ENCODE results near the gene POU4F3. TPM values are rescaled to one million over a fixed set of nuclear protein-coding genes. Genes with fewer than 3 reads are reported as not detected.

Gene POU4F3
- polyA plus RNA-seq, 1 experiment: 0.02 TPM

- TF ChIP-seq CTCF (IDR thresholded peaks at IDR 0.05; ENCODE audit: low read depth, low read length): no peak
- no peak for DNase-seq (ENCODE audit: low read depth, low spot score)
- POLR2A ChIA-PET: no interaction called here
- Histone ChIP-seq H3K4me3 (ENCODE audit: low read depth, low read length) (no peak overlapping the region), H3K9me3 (ENCODE audit: control insufficient read depth, insufficient read depth, low read length) (peaks cover 13% of the 10 kb centered on the region; the same call in 1 of the 2 replicates), H3K27me3 (ENCODE audit: control insufficient read depth, insufficient read depth, low read length) (peaks cover 82% of the 10 kb centered on the region), H3K27ac (ENCODE audit: low read depth, low read length) (no peak overlapping the region)
- CTCF ChIA-PET: no interaction called here
Measured at GRCh38 chr5:146342882-146343865, 4.5 kb downstream of the POU4F3 start.

GRCh38 chr5:146344155-146345118 is 5.8 kb downstream of the POU4F3 start:
- no peak for TF ChIP-seq CTCF (IDR thresholded peaks at IDR 0.05; ENCODE audit: low read depth, low read length)
- H3K27ac ChIP-seq (ENCODE audit: low read depth, low read length): no peak overlapping the region
- ChIA-PET CTCF (no interaction called here), POLR2A (no interaction called here)
- DNase-seq (ENCODE audit: low read depth, low spot score): no peak
- peaks cover 73% of the 10 kb centered on the region for H3K27me3 ChIP-seq (ENCODE audit: control insufficient read depth, insufficient read depth, low read length)
- peaks cover 12% of the 10 kb centered on the region; the same call in 1 of the 2 replicates for H3K9me3 ChIP-seq (ENCODE audit: control insufficient read depth, insufficient read depth, low read length)
- H3K4me3 ChIP-seq (ENCODE audit: low read depth, low read length): no peak overlapping the region

GRCh38 chr5:146345240-146345577 is 6.6 kb downstream of the POU4F3 start:
- no peak for DNase-seq (ENCODE audit: low read depth, low spot score)
- ChIA-PET POLR2A (no interaction called here), CTCF (no interaction called here)
- Histone ChIP-seq H3K27ac (ENCODE audit: low read depth, low read length) (no peak overlapping the region), H3K4me3 (ENCODE audit: low read depth, low read length) (no peak overlapping the region), H3K9me3 (ENCODE audit: control insufficient read depth, insufficient read depth, low read length) (peaks cover 4% of the 10 kb centered on the region; the same call in 1 of the 2 replicates), H3K27me3 (ENCODE audit: control insufficient read depth, insufficient read depth, low read length) (peaks cover 66% of the 10 kb centered on the region)
- no peak for TF ChIP-seq CTCF (IDR thresholded peaks at IDR 0.05; ENCODE audit: low read depth, low read length)

GRCh38 chr5:146345578-146346366 is 7.1 kb downstream of the POU4F3 start:
- no peak for TF ChIP-seq CTCF (IDR thresholded peaks at IDR 0.05; ENCODE audit: low read depth, low read length)
- peaks cover 60% of the 10 kb centered on the region for H3K27me3 ChIP-seq (ENCODE audit: control insufficient read depth, insufficient read depth, low read length)
- no peak overlapping the region for H3K4me3 ChIP-seq (ENCODE audit: low read depth, low read length)
- ChIA-PET POLR2A (no interaction called here), CTCF (no interaction called here)
- no peak for DNase-seq (ENCODE audit: low read depth, low spot score)
- peaks cover 3% of the 10 kb centered on the region; the same call in 1 of the 2 replicates for H3K9me3 ChIP-seq (ENCODE audit: control insufficient read depth, insufficient read depth, low read length)
- H3K27ac ChIP-seq (ENCODE audit: low read depth, low read length): no peak overlapping the region
